Measurements from ENCODE around the gene LLGL2. TPM values are rescaled to one million over a fixed set of nuclear protein-coding genes. Genes with fewer than 3 reads are reported as not detected.
"Not testable (repeated sequence)": the region's sequence is repeated elsewhere in the genome, so short reads cannot be mapped to it uniquely, and the experiment has no call there.

LLGL2 gene
- polyA plus RNA-seq, 4 donors, result 50.2 to 77.0 (median 55.8) TPM

- no peak for DNase-seq (ENCODE audit: low read depth in 4 of 4, low spot score in 3 of 4)
Observed at GRCh38 chr17:75565618-75566017, 40.1 kb downstream of the LLGL2 start.

DNA sequence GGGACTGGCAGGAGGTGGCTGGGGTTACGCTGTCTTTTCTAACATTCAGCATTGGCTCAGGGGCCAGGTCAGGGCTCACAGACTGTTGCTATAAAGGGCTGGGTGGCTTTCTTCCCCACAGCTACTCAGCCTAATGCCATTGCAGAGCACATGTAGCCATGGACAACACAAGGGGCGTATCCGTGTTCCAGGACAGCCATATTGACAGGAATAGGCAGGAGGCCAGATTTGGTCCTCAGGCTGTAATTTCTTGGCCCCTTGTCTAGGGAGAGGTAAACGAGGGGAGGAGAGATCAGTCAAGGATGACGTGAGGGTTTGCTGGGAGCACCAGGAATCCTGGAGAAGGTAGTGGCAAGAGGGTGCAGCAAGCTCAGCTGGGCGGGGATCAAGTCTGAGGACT is 40.9 kb downstream of the LLGL2 start:
- DNase-seq (ENCODE audit: low read depth in 4 of 4, low spot score in 3 of 4), result no peak

GRCh38 chr17:75566834-75567233 is 41.3 kb downstream of the LLGL2 start:
- DNase-seq (ENCODE audit: low read depth in 4 of 4, low spot score in 3 of 4), result no peak

- DNase-seq (ENCODE audit: low read depth in 4 of 4, low spot score in 3 of 4), result no peak
Observed at GRCh38 chr17:75568412-75569255, 43.1 kb downstream of the LLGL2 start.

GRCh38 chr17:75570034-75570676 is 44.7 kb downstream of the LLGL2 start:
- no peak for DNase-seq (ENCODE audit: low read depth in 4 of 4, low spot score in 3 of 4)

- DNase-seq (ENCODE audit: low read depth in 4 of 4, low spot score in 3 of 4), result no peak
Observed at GRCh38 chr17:75570772-75571171, 45.3 kb downstream of the LLGL2 start.

GRCh38 chr17:75571197-75571884 is 45.8 kb downstream of the LLGL2 start:
- no peak for DNase-seq (ENCODE audit: low read depth in 4 of 4, low spot score in 3 of 4)

DNA sequence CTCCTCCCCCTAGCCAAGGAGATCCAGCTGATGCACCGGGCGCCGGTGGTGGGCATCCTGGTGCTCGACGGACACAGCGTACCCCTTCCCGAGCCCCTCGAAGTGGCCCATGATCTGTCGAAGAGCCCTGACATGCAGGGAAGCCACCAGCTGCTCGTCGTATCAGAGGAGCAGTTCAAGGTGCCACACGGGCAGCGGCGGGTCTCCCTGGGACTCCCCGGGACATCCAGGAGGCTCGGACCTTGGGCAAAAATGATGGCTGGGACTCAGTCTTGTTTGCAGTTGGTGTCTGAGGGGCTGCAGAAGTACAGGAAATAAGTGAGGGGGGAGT is 46.4 kb downstream of the LLGL2 start:
- no peak for DNase-seq (ENCODE audit: low read depth in 4 of 4, low spot score in 3 of 4)

DNA sequence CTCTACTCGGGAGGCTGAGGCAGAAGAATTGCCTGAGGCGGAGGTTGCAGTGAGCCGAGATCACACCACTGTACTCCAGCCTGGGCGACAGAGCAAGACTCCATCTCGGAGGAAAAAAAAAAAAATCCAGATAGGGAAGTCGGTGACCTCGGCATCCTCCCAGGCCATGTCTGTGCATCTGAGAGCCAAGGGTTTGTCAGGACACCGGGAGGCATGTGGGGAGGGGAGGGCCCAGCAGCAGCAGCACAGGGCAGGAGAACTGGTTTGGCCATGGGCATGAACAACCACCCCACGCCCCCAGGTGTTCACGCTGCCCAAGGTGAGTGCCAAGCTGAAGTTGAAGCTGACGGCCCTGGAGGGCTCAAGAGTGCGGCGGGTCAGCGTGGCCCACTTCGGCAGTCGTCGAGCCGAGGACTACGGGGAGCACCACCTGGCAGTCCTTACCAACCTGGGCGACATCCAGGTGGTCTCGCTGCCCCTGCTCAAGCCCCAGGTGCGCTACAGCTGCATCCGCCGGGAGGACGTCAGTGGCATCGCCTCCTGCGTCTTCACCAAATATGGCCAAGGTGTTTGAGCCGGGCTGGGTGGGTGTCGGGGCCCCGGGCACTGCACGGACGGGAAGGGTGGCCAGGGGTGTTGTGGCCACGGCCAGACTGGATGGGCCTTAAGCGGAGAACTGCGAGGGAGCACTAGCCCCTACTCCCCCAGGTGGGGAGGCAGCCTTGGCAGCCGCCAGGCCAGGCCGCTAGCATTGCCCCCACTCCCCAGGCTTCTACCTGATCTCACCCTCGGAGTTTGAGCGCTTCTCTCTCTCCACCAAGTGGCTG is 47.4 kb downstream of the LLGL2 start:
- DNase-seq (ENCODE audit: low read depth in 4 of 4, low spot score in 3 of 4), result no peak

DNA sequence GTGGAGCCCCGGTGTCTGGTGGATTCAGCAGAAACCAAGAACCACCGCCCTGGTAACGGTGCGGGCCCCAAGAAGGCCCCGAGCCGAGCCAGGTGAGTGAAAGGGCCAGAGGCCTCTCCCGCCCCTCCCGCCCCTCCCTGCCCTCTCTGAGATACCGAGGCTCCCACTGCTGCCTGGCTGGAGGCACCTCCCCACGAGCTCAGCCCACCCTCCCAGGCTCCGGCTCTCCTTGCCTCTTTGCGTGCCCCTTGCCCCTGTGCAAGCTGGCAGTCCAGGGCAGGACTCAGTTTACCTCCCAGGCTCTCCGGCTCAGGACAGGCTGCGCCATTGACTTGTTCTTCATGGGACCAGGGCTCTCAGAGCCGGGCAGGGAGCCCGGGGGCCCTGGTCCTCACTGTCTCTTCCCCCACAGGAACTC is 48.1 kb downstream of the LLGL2 start:
- no peak for DNase-seq (ENCODE audit: low read depth in 4 of 4, low spot score in 3 of 4)

GRCh38 chr17:75573994-75574393 is 48.5 kb downstream of the LLGL2 start:
- no peak for DNase-seq (ENCODE audit: low read depth in 4 of 4, low spot score in 3 of 4)

GRCh38 chr17:75574404-75575036 is 49.0 kb downstream of the LLGL2 start:
- no peak for DNase-seq (ENCODE audit: low read depth in 4 of 4, low spot score in 3 of 4)

- no peak for DNase-seq (ENCODE audit: low read depth in 4 of 4, low spot score in 3 of 4)
Observed at GRCh38 chr17:75575197-75575596, 49.7 kb downstream of the LLGL2 start.

GRCh38 chr17:75575728-75576127 is 50.2 kb downstream of the LLGL2 start:
- DNase-seq (ENCODE audit: low read depth in 4 of 4, low spot score in 3 of 4), result no peak

DNA sequence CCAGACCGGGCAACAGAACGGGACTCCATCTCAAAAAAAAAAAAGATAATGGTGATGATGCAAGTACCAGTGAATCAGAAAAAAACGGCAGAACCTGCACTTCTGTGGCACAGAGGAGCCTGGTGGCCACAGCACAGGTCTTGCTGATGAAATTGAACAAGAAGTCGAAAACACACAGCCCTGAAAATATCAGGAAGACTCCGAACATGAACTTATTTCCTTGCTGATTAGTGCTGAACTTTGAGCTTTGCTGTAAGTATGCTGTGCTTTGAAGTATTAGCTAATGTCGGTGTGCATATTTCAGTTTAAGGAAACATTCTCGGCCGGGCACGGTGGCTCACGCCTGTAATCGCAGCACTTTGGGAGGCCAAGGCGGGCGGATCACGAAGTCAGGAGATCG is 51.2 kb downstream of the LLGL2 start:
- DNase-seq (ENCODE audit: low read depth in 4 of 4, low spot score in 3 of 4), result no peak

DNA sequence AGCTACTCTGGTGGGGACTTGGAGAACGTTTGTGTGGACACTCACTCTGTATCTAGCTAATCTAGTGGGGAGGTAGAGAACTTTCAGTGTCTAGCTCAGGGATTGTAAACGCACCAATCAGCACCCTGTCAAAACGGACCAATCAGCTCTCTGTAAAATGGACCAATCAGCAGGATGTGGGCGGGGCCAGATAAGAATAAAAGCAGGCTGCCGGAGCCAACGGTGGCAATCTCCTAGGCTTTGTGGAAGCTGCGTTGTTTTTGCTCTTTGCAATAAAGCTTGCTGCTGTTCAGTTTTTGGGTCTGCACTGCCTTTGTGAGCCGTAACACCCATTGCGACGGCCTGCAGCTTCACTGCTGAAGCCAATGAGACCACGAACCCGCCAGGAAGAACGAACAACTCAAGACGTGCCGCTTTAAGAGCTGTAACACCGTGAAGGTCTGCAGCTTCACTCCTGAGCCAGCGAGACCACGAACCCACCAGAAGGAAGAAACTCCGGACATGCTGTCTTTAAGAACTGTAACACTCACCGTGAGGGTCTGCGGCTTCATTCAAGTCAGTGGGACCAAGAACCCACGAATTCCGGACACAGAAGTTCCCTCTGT is 55.7 kb downstream of the LLGL2 start:
- not testable (repeated sequence) for DNase-seq (ENCODE audit: low read depth in 4 of 4, low spot score in 3 of 4)

- DNase-seq (ENCODE audit: low read depth in 4 of 4, low spot score in 3 of 4), result not testable (repeated sequence)
Observed at GRCh38 chr17:75583197-75583596, 57.7 kb downstream of the LLGL2 start.

- DNase-seq (ENCODE audit: low read depth in 4 of 4, low spot score in 3 of 4), result no peak
Observed at GRCh38 chr17:75584849-75585175, 59.3 kb downstream of the LLGL2 start.

- peak; percentile 37 to 60 (median 48) for DNase-seq (ENCODE audit: low read depth in 4 of 4, low spot score in 3 of 4)
Observed at GRCh38 chr17:75587675-75588595, 62.4 kb downstream of the LLGL2 start, which contains the start of gene MYO15B. TSS of gene MYO15B (plus strand) at chr17:75587800. CDS start at chr17:75588058, 258 bp downstream.
